ENCODE data around the gene KMT5B. TPM values are rescaled to one million over a fixed set of nuclear protein-coding genes. Genes with fewer than 3 reads are reported as not detected.

Gene KMT5B
- total RNA-seq, 2 experiments from 2014 or later = 25.7 to 28.0 TPM

DNA sequence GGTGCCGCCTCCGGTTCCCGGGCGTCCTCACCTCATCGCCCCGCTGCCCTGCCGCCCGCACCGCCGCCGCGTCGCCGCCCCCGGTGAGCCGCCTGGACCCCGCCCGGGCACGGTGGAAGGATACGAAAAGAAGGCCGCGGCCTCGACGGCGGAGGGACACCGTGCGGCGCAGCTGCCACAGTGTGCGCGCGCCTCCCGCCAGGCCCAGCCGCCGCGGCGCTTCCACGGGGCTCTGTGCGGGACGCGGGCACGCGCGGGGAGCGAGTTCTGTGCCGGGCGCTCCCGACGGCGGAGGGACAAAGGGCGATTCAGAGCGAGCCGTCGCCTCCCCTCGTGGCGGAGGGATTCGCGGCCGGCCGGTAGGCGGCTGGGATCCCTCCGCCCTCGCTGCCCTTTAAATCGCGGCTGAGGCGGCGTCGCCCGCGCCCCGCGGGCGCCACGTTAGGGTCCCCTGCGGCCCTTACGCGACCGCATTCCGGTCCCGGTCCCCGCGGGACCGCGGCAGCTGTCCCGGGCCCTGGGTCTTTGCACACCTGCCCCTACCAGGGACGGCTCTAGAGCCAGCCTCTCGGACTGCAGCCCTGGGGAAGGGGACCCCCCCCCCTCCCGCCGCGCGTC is 568 bp upstream of the KMT5B start:
- ChIA-PET POLR2A (interaction anchor here (1.2 kb wide), 1 partner anchor 39 kb away, joined by 3 read pairs; no protein-coding TSS in a partner anchor), CTCF (no interaction called here)
- peak; percentile 78 for DNase-seq
- no peaks in the 10 kb centered on the region for H3K9me3 Mint-ChIP-seq
- H3K36me3 Mint-ChIP-seq (ENCODE audit: low read depth) = peaks cover 3% of the 10 kb centered on the region
- H3K27ac Mint-ChIP-seq = no peak overlapping the region
- peaks cover 33% of the 10 kb centered on the region for H3K4me1 Mint-ChIP-seq
- peaks cover 22% of the 10 kb centered on the region for H3K27me3 Mint-ChIP-seq
- H3K4me3 Mint-ChIP-seq = peak overlapping the region; percentile 74

- Mint-ChIP-seq H3K27me3 (peaks cover 22% of the 10 kb centered on the region), H3K9me3 (no peaks in the 10 kb centered on the region), H3K36me3 (ENCODE audit: low read depth) (peaks cover 3% of the 10 kb centered on the region), H3K4me1 (peaks cover 36% of the 10 kb centered on the region), H3K27ac (peak overlapping the region; percentile 83), H3K4me3 (peak overlapping the region; percentile 88)
- POLR2A ChIA-PET = no interaction called here
- peak; percentile 66 for DNase-seq
- CTCF ChIA-PET = no interaction called here
Measured at GRCh38 chr11:68212421-68213134, 518 bp downstream of the KMT5B start.

- Mint-ChIP-seq H3K27ac (no peak overlapping the region), H3K4me1 (peaks cover 40% of the 10 kb centered on the region), H3K36me3 (ENCODE audit: low read depth) (peaks cover 3% of the 10 kb centered on the region), H3K9me3 (no peaks in the 10 kb centered on the region), H3K4me3 (peak overlapping the region; percentile 88), H3K27me3 (peaks cover 18% of the 10 kb centered on the region)
- POLR2A ChIA-PET = interaction anchor here (1.1 kb wide), 1 partner anchor 60 kb away, joined by 3 read pairs; the partner anchor contains the start of gene C11orf24
- DNase-seq = no peak
- CTCF ChIA-PET = interaction anchor here (0.6 to 3.9 kb wide), 2 partner anchors 9 to 86 kb away, joined by 3 to 28 read pairs; no protein-coding TSS in a partner anchor
Measured at GRCh38 chr11:68211546-68211945, 1.6 kb downstream of the KMT5B start.

GRCh38 chr11:68206211-68206610 is 6.9 kb downstream of the KMT5B start:
- Mint-ChIP-seq H3K9me3 (no peaks in the 10 kb centered on the region), H3K4me1 (peaks cover 29% of the 10 kb centered on the region), H3K4me3 (no peak overlapping the region), H3K27me3 (no peaks in the 10 kb centered on the region), H3K36me3 (ENCODE audit: low read depth) (no peaks in the 10 kb centered on the region), H3K27ac (no peak overlapping the region)
- no peak for DNase-seq
- ChIA-PET CTCF (interaction anchor here (0.6 to 1.1 kb wide), 5 partner anchors 9 to 322 kb away, joined by 3 to 4 read pairs (median 3); no protein-coding TSS in a partner anchor), POLR2A (interaction anchor here (0.6 kb wide), 1 partner anchor 150 kb away, joined by 3 read pairs; no protein-coding TSS in a partner anchor)

- no peak overlapping the region for H3K4me3 Mint-ChIP-seq
- DNase-seq = no peak
- no peaks in the 10 kb centered on the region for H3K36me3 Mint-ChIP-seq (ENCODE audit: low read depth)
- POLR2A ChIA-PET = interaction anchor here (0.6 kb wide), 1 partner anchor 126 kb away, joined by 3 read pairs; no protein-coding TSS in a partner anchor
- H3K27me3 Mint-ChIP-seq = no peaks in the 10 kb centered on the region
- H3K27ac Mint-ChIP-seq = no peak overlapping the region
- peaks cover 26% of the 10 kb centered on the region for H3K4me1 Mint-ChIP-seq
- no peaks in the 10 kb centered on the region for H3K9me3 Mint-ChIP-seq
- CTCF ChIA-PET = no interaction called here
Measured at GRCh38 chr11:68204402-68204801, 8.7 kb downstream of the KMT5B start.

- Mint-ChIP-seq H3K36me3 (ENCODE audit: low read depth) (no peaks in the 10 kb centered on the region), H3K4me1 (peaks cover 17% of the 10 kb centered on the region), H3K27ac (no peak overlapping the region), H3K9me3 (no peaks in the 10 kb centered on the region), H3K27me3 (no peaks in the 10 kb centered on the region), H3K4me3 (no peak overlapping the region)
- ChIA-PET POLR2A (no interaction called here), CTCF (interaction anchor here (0.6 kb wide), 1 partner anchor 9 kb away, joined by 3 read pairs; no protein-coding TSS in a partner anchor)
- no peak for DNase-seq
Measured at GRCh38 chr11:68202165-68202564, 10.9 kb downstream of the KMT5B start.

GRCh38 chr11:68201492-68201891 is 11.6 kb downstream of the KMT5B start:
- ChIA-PET CTCF (no interaction called here), POLR2A (no interaction called here)
- Mint-ChIP-seq H3K27me3 (no peaks in the 10 kb centered on the region), H3K4me3 (no peak overlapping the region), H3K27ac (no peak overlapping the region), H3K4me1 (peaks cover 13% of the 10 kb centered on the region), H3K36me3 (ENCODE audit: low read depth) (no peaks in the 10 kb centered on the region), H3K9me3 (no peaks in the 10 kb centered on the region)
- DNase-seq = no peak

GRCh38 chr11:68200639-68201038 is 12.5 kb downstream of the KMT5B start:
- H3K4me1 Mint-ChIP-seq = peaks cover 6% of the 10 kb centered on the region

DNA sequence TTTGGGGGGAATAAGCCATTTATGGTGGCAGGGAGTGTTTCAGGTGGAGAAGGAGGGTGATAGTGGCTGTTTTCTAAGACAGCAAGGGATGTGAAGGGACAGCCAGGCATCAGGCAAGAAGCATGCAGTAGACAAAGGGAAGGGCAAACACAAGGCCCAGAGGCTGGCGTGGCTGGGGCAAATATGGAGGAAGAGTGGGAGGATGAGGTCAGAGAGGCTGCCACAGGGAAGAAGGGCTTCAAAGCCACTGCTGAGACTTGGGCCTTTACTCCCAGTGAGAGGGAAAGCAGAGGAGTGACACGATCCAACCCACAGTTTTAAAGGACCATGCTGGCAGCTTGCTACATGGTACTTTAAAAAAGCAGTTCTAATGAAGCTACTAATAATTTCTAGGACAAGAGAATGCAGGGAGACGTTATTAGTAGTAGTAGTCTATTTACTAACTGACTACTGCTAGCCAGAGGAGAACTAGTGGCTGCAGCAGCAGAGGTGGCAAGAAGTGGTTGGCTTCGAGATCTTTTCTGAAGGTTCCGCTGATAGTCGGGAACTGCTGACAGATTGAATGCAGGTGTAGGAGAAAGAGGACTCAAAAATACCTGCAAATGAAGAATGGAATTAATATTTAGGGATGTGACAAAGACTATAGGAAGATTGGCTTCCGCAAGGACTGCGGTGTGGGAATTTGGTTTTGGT is 13.7 kb downstream of the KMT5B start:
- ChIA-PET POLR2A (no interaction called here), CTCF (no interaction called here)
- Mint-ChIP-seq H3K36me3 (ENCODE audit: low read depth) (no peaks in the 10 kb centered on the region), H3K4me1 (peaks cover 6% of the 10 kb centered on the region), H3K27ac (no peak overlapping the region), H3K27me3 (no peaks in the 10 kb centered on the region), H3K9me3 (no peaks in the 10 kb centered on the region), H3K4me3 (no peak overlapping the region)
- no peak for DNase-seq

More at GRCh38 chr11:68200639-68201038, 12.5 kb downstream of the KMT5B start:
- ChIA-PET CTCF (no interaction called here), POLR2A (no interaction called here)
- no peak overlapping the region for H3K27ac Mint-ChIP-seq
- no peaks in the 10 kb centered on the region for H3K27me3 Mint-ChIP-seq
- DNase-seq = no peak
- no peaks in the 10 kb centered on the region for H3K36me3 Mint-ChIP-seq (ENCODE audit: low read depth)
- no peak overlapping the region for H3K4me3 Mint-ChIP-seq
- H3K9me3 Mint-ChIP-seq = no peaks in the 10 kb centered on the region

GRCh38 chr11:68196219-68196618 is 16.9 kb downstream of the KMT5B start:
- H3K9me3 Mint-ChIP-seq = no peaks in the 10 kb centered on the region
- CTCF ChIA-PET = no interaction called here
- H3K27ac Mint-ChIP-seq = no peak overlapping the region
- H3K36me3 Mint-ChIP-seq (ENCODE audit: low read depth) = no peaks in the 10 kb centered on the region
- no peaks in the 10 kb centered on the region for H3K27me3 Mint-ChIP-seq
- peaks cover 10% of the 10 kb centered on the region for H3K4me1 Mint-ChIP-seq
- H3K4me3 Mint-ChIP-seq = no peak overlapping the region
- no peak for DNase-seq
- POLR2A ChIA-PET = no interaction called here

DNA sequence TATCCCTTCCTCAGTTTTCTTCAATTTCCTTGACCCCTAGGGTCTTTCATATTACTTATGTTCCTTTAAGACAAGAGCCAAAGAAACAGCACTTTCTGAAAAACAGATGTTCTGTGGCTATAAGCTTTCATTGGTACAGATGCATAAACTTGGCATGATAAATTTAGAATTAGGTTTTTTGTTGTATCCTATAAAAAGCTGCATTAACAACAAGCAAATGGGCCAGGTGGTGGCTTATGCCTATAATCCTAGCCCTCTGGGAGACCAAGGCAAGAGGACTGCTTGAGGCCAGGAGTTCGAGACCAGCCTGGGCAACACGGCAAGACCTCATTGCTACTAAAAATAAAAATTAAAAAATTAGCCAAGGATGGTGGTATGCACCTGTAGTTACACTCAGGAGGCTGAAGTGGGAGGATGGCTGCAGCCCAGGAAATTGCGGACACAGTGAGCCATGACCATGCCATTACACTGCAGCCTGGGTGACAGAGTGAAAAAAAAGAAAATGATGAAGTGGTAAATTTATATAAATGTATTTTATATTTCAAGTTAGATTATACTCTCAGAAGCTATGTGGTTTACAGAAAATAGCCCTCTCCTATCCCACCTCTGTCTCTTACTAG is 18.3 kb downstream of the KMT5B start:
- ChIA-PET POLR2A (no interaction called here), CTCF (interaction anchor here (1.8 kb wide), 1 partner anchor 14 kb away, joined by 5 read pairs; no protein-coding TSS in a partner anchor)
- DNase-seq = no peak
- H3K4me3 Mint-ChIP-seq = no peak overlapping the region
- peaks cover 5% of the 10 kb centered on the region for H3K4me1 Mint-ChIP-seq
- H3K27ac Mint-ChIP-seq = no peak overlapping the region
- no peaks in the 10 kb centered on the region for H3K9me3 Mint-ChIP-seq
- no peaks in the 10 kb centered on the region for H3K36me3 Mint-ChIP-seq (ENCODE audit: low read depth)
- no peaks in the 10 kb centered on the region for H3K27me3 Mint-ChIP-seq

GRCh38 chr11:68193018-68193417 is 20.1 kb downstream of the KMT5B start:
- Mint-ChIP-seq H3K9me3 (no peaks in the 10 kb centered on the region), H3K27ac (no peak overlapping the region), H3K27me3 (no peaks in the 10 kb centered on the region), H3K36me3 (ENCODE audit: low read depth) (no peaks in the 10 kb centered on the region), H3K4me3 (no peak overlapping the region), H3K4me1 (peaks cover 5% of the 10 kb centered on the region)
- ChIA-PET CTCF (interaction anchor here (0.7 kb wide), 1 partner anchor 16 kb away, joined by 3 read pairs; no protein-coding TSS in a partner anchor), POLR2A (no interaction called here)
- DNase-seq = no peak
